CD4-positive, alpha-beta memory T cell (primary cell): ENCODE data around the gene SP140. TPM values are rescaled to one million over a fixed set of nuclear protein-coding genes. Genes with fewer than 3 reads are reported as not detected.

ENCODE experiments used
- CTCF ChIA-PET: fragments of 350-600 bp; sonication (Branson Sonifier 250); formaldehyde crosslinking; loops from one replicate; lab custom pipeline; 2021; ENCODE audit warnings: inconsistent platforms; ENCODE audit not compliant: partially characterized antibody; lab: Charles Lee
- POLR2A ChIA-PET: fragments of 350-600 bp; sonication (Branson Sonifier 250); formaldehyde crosslinking; loops from one replicate; lab custom pipeline; 2021; ENCODE audit not compliant: partially characterized antibody; lab: Charles Lee
- DNase-seq, 5 donors: peaks; one replicate each; pipeline versions ENCODE4 v3.0.0 to v3.0.0-alpha.2; 2020 to 2022; ENCODE audit warnings: mixed read lengths in 1 of 5
- H3K27ac ChIP-seq: one replicate; pipeline ENCODE4 v1.7.0; 2013; ENCODE audit warnings: low read depth, low read length
- H3K27me3 ChIP-seq: 2 replicates; pipeline ENCODE4 v1.7.0; 2013; ENCODE audit warnings: mild to moderate bottlenecking, low read length, moderate library complexity; ENCODE audit not compliant: insufficient read depth
- H3K36me3 ChIP-seq: 2 replicates; pipeline ENCODE4 v1.7.0; 2013; ENCODE audit warnings: mild to moderate bottlenecking, low read length, moderate library complexity; ENCODE audit not compliant: insufficient read depth
- H3K4me1 ChIP-seq: 2 replicates; pipeline ENCODE4 v1.7.0; 2013; ENCODE audit warnings: mild to moderate bottlenecking, low read length, moderate library complexity; ENCODE audit not compliant: insufficient read depth
- H3K4me3 ChIP-seq, 2 donors: one replicate each; pipeline ENCODE4 v1.7.0; 2013; ENCODE audit warnings: low read length in 2 of 2, mild to moderate bottlenecking in 1 of 2
- H3K9me3 ChIP-seq, 2 donors: one replicate each; pipeline ENCODE4 v1.7.0; 2013; ENCODE audit warnings: low read length in 2 of 2, control low read depth in 1 of 2; ENCODE audit not compliant: control insufficient read depth in 1 of 2
- H3K27ac Mint-ChIP-seq, 7 donors: one replicate each; pipeline ENCODE4 v1.8.0; 2020 to 2021; ENCODE audit warnings: mixed read lengths in 7 of 7, mild to moderate bottlenecking in 6 of 7, inconsistent platforms in 3 of 7, moderate library complexity in 3 of 7
- H3K27me3 Mint-ChIP-seq, 2 donors: one replicate each; pipeline ENCODE4 v1.8.0; 2020 to 2021; ENCODE audit warnings: mixed read lengths in 2 of 2
- H3K36me3 Mint-ChIP-seq, 2 donors: one replicate each; pipeline ENCODE4 v1.8.0; 2020 to 2021; ENCODE audit warnings: mixed read lengths in 2 of 2, inconsistent platforms in 1 of 2, mild to moderate bottlenecking in 1 of 2
- H3K4me1 Mint-ChIP-seq, 4 donors: one replicate each; pipeline ENCODE4 v1.8.0; 2020 to 2021; ENCODE audit warnings: mixed read lengths in 4 of 4, mild to moderate bottlenecking in 1 of 4
- H3K4me3 Mint-ChIP-seq, 8 donors: one replicate each; pipeline ENCODE4 v1.8.0; 2020 to 2021; ENCODE audit warnings: mixed read lengths in 8 of 8, mild to moderate bottlenecking in 7 of 8, moderate library complexity in 6 of 8, inconsistent platforms in 3 of 8
- H3K9me3 Mint-ChIP-seq, 8 donors: one replicate each; pipeline ENCODE4 v1.8.0; 2020 to 2021; ENCODE audit warnings: mixed read lengths in 8 of 8, mild to moderate bottlenecking in 5 of 8, inconsistent platforms in 3 of 8, moderate library complexity in 1 of 8
- intact Hi-C: fragments of 100-400 bp; cut with micrococcal nuclease; formaldehyde crosslinking; loops from one replicate; pipeline ENCODE4 v1.15.1; 2023
- polyA plus RNA-seq, 2 donors: library from polyadenylated mRNA; unstranded; fragments of 300-500 nt; fragmentation: Illumina TruSeq; gene quantifications; one replicate each; pipeline ENCODE4 v1.2.3, GENCODE V29; 2021
- total RNA-seq, 2 experiments: library from RNA; stranded (reverse); gene quantifications; one replicate each; pipeline ENCODE4 v1.2.3, GENCODE V29; 2021

Gene SP140
- total and polyA plus RNA-seq, 4 experiments from 2014 or later = 18.0 to 79.3 (median 52.5) TPM

GRCh38 chr2:230346465-230346864, 120.9 kb downstream of the SP140 start:
- intact Hi-C loops = no loop called here
- peaks cover 63% of the 10 kb centered on the region for H3K4me1 ChIP-seq
- H3K36me3 Mint-ChIP-seq = peaks cover 53 to 74% of the 10 kb centered on the region in 2 donors
- H3K36me3 ChIP-seq = peaks cover 11% of the 10 kb centered on the region
- ChIA-PET CTCF (interaction anchor here (1.3 kb wide), 1 partner anchor 11 kb away, joined by 4 read pairs; no protein-coding TSS in a partner anchor), POLR2A (interaction anchor here (1.1 to 2.0 kb wide), 3 partner anchors 25 to 121 kb away, joined by 3 to 6 read pairs (median 5); partner anchors contain the start of gene SP140)
- no peak for DNase-seq
- H3K9me3 ChIP-seq = peaks cover 0 to 6% of the 10 kb centered on the region in 2 donors
- no peaks in the 10 kb centered on the region for H3K27me3 Mint-ChIP-seq
- H3K27ac Mint-ChIP-seq = peak overlapping the region in 4 of 7 donors; percentile 19 to 87 (median 75)
- no peak overlapping the region for H3K4me3 ChIP-seq
- peaks cover 61 to 83% (median 69%) of the 10 kb centered on the region in 4 donors for H3K4me1 Mint-ChIP-seq
- H3K27me3 ChIP-seq = no peaks in the 10 kb centered on the region
- no peak overlapping the region for H3K27ac ChIP-seq
- H3K9me3 Mint-ChIP-seq = peaks cover 3 to 41% (median 24%) of the 10 kb centered on the region in 8 donors
- peak overlapping the region in 2 of 8 donors; percentile 27 to 33 for H3K4me3 Mint-ChIP-seq

GRCh38 chr2:230346921-230347533, 121.5 kb downstream of the SP140 start:
- peak overlapping the region in 3 of 8 donors; percentile 21 to 60 (median 27) for H3K4me3 Mint-ChIP-seq
- no peak overlapping the region for H3K27ac ChIP-seq
- H3K4me1 Mint-ChIP-seq = peaks cover 61 to 82% (median 69%) of the 10 kb centered on the region in 4 donors

GRCh38 chr2:230347659-230348305, 122.2 kb downstream of the SP140 start:
- H3K36me3 Mint-ChIP-seq = peaks cover 49 to 68% of the 10 kb centered on the region in 2 donors
- peak in 1 of 5 donors; percentile 32 for DNase-seq
- Histone ChIP-seq H3K27ac (no peak overlapping the region), H3K4me3 (peak overlapping the region in 1 of 2 donors; percentile 11), H3K4me1 (peaks cover 65% of the 10 kb centered on the region), H3K9me3 (peaks cover 0 to 6% of the 10 kb centered on the region in 2 donors), H3K36me3 (peaks cover 11% of the 10 kb centered on the region), H3K27me3 (no peaks in the 10 kb centered on the region)
- intact Hi-C loops = no loop called here
- no peaks in the 10 kb centered on the region for H3K27me3 Mint-ChIP-seq
- peak overlapping the region in 6 of 7 donors; percentile 66 to 89 (median 80) for H3K27ac Mint-ChIP-seq
- POLR2A ChIA-PET = interaction anchor here (1.6 kb wide), 1 partner anchor 29 kb away, joined by 4 read pairs; no protein-coding TSS in a partner anchor
- peak overlapping the region; percentile 41 to 77 (median 54) for H3K4me3 Mint-ChIP-seq
- CTCF ChIA-PET = interaction anchor here (1.2 kb wide), 1 partner anchor 10 kb away, joined by 3 read pairs; no protein-coding TSS in a partner anchor
- peaks cover 3 to 35% (median 24%) of the 10 kb centered on the region in 8 donors for H3K9me3 Mint-ChIP-seq
- peaks cover 58 to 78% (median 65%) of the 10 kb centered on the region in 4 donors for H3K4me1 Mint-ChIP-seq

More at GRCh38 chr2:230346921-230347533, 121.5 kb downstream of the SP140 start:
- H3K4me1 ChIP-seq = peaks cover 65% of the 10 kb centered on the region
- CTCF ChIA-PET = interaction anchor here (1.3 kb wide), 1 partner anchor 10 kb away, joined by 4 read pairs; no protein-coding TSS in a partner anchor
- intact Hi-C loops = no loop called here
- Mint-ChIP-seq H3K27me3 (no peaks in the 10 kb centered on the region), H3K27ac (peak overlapping the region in 4 of 7 donors; percentile 7 to 78 (median 58)), H3K36me3 (peaks cover 52 to 72% of the 10 kb centered on the region in 2 donors), H3K9me3 (peaks cover 3 to 41% (median 24%) of the 10 kb centered on the region in 8 donors)
- POLR2A ChIA-PET = interaction anchor here (1.1 to 2.0 kb wide), 3 partner anchors 26 to 121 kb away, joined by 3 to 6 read pairs (median 5); partner anchors contain the start of gene SP140
- peaks cover 11% of the 10 kb centered on the region for H3K36me3 ChIP-seq
- H3K9me3 ChIP-seq = peaks cover 0 to 6% of the 10 kb centered on the region in 2 donors
- peak in 1 of 5 donors; percentile 25 for DNase-seq
- no peaks in the 10 kb centered on the region for H3K27me3 ChIP-seq
- H3K4me3 ChIP-seq = no peak overlapping the region

- Mint-ChIP-seq H3K36me3 (peaks cover 40 to 58% of the 10 kb centered on the region in 2 donors), H3K9me3 (peaks cover 1 to 31% (median 21%) of the 10 kb centered on the region in 8 donors), H3K27me3 (no peaks in the 10 kb centered on the region), H3K4me3 (peak overlapping the region in 7 of 8 donors; percentile 22 to 77 (median 49)), H3K4me1 (peaks cover 49 to 70% (median 56%) of the 10 kb centered on the region in 4 donors), H3K27ac (peak overlapping the region in 4 of 7 donors; percentile 54 to 86 (median 72))
- Histone ChIP-seq H3K27me3 (no peaks in the 10 kb centered on the region), H3K4me3 (no peak overlapping the region), H3K4me1 (peaks cover 60% of the 10 kb centered on the region), H3K36me3 (peaks cover 11% of the 10 kb centered on the region), H3K27ac (no peak overlapping the region), H3K9me3 (peaks cover 0 to 6% of the 10 kb centered on the region in 2 donors)
- ChIA-PET CTCF (no interaction called here), POLR2A (interaction anchor here (0.8 to 1.6 kb wide), 2 partner anchors 22 to 30 kb away, joined by 4 read pairs; partner anchors contain the start of gene SP140L)
- DNase-seq = no peak
- intact Hi-C loops = no loop called here
Measured at GRCh38 chr2:230348787-230349186, 123.3 kb downstream of the SP140 start.

- CTCF ChIA-PET = no interaction called here
- Mint-ChIP-seq H3K27me3 (no peaks in the 10 kb centered on the region), H3K9me3 (peaks cover 0 to 2% (median 0%) of the 10 kb centered on the region in 8 donors), H3K36me3 (peaks cover 41 to 53% of the 10 kb centered on the region in 2 donors), H3K4me1 (peaks cover 9 to 21% (median 19%) of the 10 kb centered on the region in 4 donors), H3K4me3 (no peak overlapping the region), H3K27ac (no peak overlapping the region)
- intact Hi-C loops = no loop called here
- Histone ChIP-seq H3K4me3 (no peak overlapping the region), H3K27ac (no peak overlapping the region), H3K4me1 (peaks cover 6% of the 10 kb centered on the region), H3K27me3 (no peaks in the 10 kb centered on the region), H3K9me3 (no peaks in the 10 kb centered on the region), H3K36me3 (peaks cover 25% of the 10 kb centered on the region)
- DNase-seq = no peak
- POLR2A ChIA-PET = no interaction called here
Measured at GRCh38 chr2:230356084-230356483, 130.5 kb downstream of the SP140 start.

GRCh38 chr2:230358305-230358704, 132.8 kb downstream of the SP140 start:
- no peaks in the 10 kb centered on the region for H3K9me3 ChIP-seq
- Mint-ChIP-seq H3K4me3 (peak overlapping the region in 1 of 8 donors; percentile 5), H3K9me3 (peaks cover 0 to 2% (median 0%) of the 10 kb centered on the region in 8 donors), H3K36me3 (peaks cover 54 to 67% of the 10 kb centered on the region in 2 donors), H3K27ac (peak overlapping the region in 2 of 7 donors; percentile 31 to 82), H3K4me1 (peaks cover 24 to 39% (median 29%) of the 10 kb centered on the region in 4 donors), H3K27me3 (no peaks in the 10 kb centered on the region)
- ChIA-PET CTCF (interaction anchor here (0.7 to 0.9 kb wide), 2 partner anchors 10 to 12 kb away, joined by 3 read pairs; no protein-coding TSS in a partner anchor), POLR2A (interaction anchor here (1.4 kb wide), 1 partner anchor 53 kb away, joined by 3 read pairs; no protein-coding TSS in a partner anchor)
- H3K4me1 ChIP-seq = peaks cover 21% of the 10 kb centered on the region
- peaks cover 28% of the 10 kb centered on the region for H3K36me3 ChIP-seq
- no peak overlapping the region for H3K27ac ChIP-seq
- no peak for DNase-seq
- no peak overlapping the region for H3K4me3 ChIP-seq
- no peaks in the 10 kb centered on the region for H3K27me3 ChIP-seq
- intact Hi-C loops = no loop called here
